ENCODE results near the gene MANEAL.

Gene MANEAL

DNA sequence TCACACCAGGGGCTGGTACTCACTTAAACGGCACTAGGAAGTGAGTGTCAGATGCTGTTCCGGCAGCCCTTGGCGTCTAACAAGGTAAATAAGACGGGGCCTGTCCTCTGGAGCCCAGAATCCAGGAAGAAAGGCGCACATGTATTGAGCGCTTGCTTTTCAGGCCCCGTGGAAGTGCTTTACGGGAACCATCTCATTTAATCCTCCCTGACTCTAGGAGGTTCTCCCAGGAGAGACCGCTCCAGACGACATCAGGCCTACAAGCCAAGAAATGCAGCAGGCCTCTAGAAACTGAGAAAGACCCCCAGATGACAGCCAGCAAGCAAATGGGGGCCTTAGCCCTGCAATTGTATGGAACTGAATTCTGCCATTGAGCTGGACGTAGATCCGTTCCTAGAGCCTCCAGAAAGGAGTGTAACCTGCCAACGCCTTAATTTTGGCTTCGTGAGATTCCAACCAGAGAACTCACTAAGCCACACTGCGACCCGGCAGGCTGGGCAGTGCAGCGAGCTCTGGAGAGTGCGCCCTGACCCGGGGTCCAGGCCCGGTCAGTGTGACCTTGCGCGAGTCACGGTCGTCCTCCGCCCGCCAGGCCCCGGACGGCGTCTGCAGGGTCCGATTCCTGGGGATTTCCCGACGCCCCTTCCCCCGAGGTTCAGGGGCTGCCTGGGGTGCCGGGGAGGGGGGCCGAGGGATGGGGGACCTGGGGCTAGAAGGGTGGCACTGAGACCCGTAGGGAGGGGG is 532 bp upstream of the MANEAL start:
- no peak for DNase-seq (ENCODE audit: low read depth)

DNA sequence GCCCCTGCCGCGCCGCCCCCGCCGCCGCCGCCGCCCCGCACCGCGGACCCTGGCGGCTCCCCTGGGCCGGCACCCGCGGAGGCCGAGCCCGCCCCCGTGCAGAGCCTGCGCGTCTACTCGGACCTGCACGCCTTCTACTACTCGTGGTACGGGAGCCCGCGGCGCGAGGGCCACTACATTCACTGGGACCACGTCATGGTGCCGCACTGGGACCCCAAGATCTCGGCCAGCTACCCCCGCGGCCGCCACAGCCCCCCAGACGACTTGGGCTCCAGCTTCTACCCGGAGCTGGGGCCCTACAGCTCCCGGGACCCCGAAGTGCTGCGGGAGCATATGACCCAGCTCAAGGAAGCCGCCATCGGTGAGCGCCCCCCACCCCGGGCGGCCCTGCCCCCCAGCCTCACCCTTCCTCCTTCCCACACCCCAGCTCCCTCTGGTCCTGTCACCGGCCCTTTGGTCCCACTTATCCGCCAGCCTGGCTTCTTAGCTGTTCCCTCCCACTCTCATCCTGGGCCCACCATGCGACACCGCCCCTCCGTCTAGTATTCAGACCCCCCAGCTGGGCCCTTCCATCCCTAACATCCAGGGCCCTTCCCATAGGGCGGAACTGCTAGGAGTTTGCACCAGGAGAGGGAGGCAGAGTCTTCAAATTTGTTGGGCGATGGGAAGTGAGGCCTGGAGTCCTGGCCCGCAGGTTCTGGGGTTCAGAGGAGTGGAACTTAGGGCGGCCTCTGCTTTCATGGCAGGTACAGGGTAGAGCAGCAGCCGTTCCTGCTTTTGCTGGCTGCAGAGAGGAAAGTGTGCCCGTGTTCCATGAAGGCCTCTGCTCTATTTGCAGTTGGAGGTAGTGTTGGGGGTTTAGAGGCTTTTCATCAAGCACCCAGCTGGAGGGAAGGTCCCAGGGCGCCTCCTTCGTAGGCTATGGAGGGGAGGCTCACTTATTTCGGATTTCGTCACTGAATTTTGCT is 1.0 kb downstream of the MANEAL start:
- DNase-seq (ENCODE audit: low read depth): no peak

DNA sequence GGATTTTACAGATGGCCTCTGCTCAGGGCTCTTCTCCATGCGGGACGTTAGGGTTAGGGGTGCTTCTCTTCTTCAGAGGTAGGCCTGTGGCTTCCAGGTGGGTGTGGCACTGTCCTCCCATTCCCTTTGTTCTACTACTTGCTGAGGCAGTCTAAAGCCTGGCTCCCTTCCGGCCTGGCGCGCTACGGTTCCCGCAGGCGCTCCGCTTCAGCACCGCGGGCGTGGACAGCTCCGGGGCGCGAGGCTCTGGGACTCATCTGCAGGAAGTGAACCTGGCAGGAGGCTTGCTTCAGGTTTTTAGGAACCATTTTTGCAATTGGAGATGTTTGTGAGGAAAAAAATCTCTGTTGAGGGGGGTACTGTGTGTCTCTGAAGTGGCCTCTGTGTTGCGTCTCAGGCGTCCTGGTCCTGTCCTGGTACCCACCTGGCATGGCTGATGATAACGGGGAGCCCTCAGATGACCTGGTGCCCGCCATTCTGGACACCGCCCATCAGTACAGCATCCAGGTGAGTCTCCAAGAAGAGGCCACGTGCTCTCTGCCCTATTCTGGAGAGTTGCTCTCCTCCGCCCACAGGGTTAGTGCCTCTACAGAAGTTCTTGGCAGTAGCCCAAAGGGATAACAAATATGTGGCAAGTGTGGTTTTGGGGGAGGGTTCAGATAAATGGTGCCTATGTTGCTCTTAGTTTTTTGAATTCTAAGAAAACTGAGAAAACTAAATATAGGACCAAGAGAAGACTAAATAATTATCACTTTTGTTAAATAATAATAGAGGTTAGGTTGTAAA is 1.9 kb downstream of the MANEAL start:
- DNase-seq (ENCODE audit: low read depth): peak; percentile 20

DNA sequence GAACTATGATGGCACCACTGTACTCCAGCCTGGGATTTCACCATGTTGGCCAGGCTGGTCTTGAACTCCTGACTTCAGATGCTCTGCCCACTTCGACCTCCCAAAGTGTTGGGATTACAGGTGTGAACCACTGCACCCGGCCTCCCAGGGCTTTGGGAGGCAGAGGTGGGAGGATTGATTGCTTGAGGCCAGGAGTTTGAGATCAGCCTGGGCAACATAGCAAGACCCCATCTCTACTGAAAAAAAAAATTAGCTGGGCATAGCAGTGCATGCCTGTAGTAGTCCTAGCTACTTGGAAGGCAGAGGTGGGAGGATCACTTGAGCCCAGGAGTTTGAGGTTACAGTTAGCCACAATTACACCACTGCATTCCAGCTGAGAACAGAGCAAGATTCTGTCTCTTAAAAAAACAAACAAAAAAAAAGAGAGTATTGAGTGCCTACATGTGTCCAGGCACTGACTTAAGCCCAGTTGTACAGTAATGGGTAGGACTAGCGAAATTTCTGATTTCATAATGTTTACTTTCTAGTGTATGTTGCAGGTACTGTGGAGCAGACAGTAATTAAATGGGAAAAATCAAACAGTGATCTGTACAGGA is 4.2 kb downstream of the MANEAL start:
- DNase-seq (ENCODE audit: low read depth): no peak

DNA sequence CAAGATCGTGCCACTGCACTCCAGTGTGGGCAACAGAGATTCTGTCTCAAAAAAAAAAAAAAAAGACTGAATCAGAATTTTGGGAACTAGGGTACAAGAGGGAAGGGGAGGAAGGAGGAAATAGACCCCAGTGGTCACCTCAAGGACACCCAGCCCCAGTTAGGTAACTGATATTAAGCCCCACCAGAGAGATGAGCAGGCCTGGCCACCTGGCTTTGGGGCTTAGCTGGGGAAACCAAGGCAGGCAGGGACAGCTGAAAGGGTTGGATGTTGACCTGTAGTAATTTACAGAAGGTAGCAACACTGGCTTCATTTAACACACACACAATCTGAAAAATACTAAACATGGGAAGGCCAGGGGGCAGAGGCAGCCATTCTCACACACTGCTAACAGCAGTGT is 8.8 kb downstream of the MANEAL start:
- no peak for DNase-seq (ENCODE audit: low read depth)

DNA sequence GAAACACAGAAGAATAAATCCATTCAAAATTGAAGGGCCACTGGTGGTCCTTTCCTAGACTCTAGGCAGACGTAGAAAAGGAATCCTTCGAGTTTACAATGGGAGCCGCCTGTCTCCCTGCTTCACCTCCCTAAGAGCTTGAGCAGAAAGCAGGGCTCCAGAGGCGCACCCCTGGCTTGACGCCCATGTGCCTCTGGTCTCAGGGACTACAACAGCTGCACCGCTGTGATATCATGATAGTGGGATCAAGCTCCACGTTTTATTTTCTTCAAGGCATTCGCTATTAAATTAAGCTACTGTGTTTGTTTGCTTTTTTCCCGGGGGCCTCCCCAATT is 13.5 kb downstream of the MANEAL start:
- DNase-seq (ENCODE audit: low read depth): no peak

DNA sequence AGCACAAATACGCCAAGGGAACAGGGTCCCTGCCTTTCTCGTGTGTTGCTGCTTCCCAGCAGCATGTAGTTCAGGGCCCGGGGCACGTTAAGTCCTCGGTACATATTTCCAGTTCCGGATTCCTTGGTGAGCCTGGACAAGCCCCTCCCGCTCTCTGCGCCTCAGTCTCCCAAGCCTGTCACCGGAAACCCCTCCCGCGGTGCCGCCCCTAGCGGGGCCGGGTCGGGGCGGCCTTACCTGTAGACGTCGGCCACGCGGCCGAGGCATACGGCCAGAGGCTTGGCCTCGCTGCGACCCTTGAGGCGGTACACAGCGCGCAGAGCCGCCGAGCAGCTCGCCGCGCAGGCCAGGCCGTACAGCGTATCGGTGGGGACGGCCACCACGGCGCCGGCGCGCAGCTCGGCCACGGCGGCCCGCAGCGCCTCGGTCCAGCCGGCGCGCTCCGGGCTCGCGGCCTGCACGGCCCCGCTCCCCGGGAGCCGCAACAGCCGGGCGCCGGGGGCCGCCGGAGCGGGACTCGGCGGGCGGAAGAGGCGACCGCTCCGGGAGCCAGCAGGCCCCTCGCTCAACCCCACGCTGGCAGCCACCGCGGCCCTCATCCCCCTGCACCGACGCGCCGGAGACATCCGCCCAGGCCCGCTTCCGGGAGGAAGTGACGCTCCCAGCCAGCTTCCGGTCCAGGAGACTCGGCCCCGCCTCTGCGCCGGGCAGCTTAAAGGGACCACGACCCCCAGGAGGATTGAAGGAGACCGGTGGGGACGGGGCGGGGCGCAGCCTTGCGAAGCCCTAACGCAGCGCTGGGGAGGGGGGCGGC is 14.1 kb downstream of the MANEAL start, which contains the start of the genes C1orf122 and YRDC:
Gene C1orf122 (plus strand): TSS at position 236 of the 814 bp plus-strand sequence. CDS start 615 bp downstream, outside the sequence.
Gene YRDC (minus strand): TSS at position 654 of the 814 bp plus-strand sequence. CDS start 28 bp downstream, at position 626.
- peak; percentile 87 for DNase-seq (ENCODE audit: low read depth)

DNA sequence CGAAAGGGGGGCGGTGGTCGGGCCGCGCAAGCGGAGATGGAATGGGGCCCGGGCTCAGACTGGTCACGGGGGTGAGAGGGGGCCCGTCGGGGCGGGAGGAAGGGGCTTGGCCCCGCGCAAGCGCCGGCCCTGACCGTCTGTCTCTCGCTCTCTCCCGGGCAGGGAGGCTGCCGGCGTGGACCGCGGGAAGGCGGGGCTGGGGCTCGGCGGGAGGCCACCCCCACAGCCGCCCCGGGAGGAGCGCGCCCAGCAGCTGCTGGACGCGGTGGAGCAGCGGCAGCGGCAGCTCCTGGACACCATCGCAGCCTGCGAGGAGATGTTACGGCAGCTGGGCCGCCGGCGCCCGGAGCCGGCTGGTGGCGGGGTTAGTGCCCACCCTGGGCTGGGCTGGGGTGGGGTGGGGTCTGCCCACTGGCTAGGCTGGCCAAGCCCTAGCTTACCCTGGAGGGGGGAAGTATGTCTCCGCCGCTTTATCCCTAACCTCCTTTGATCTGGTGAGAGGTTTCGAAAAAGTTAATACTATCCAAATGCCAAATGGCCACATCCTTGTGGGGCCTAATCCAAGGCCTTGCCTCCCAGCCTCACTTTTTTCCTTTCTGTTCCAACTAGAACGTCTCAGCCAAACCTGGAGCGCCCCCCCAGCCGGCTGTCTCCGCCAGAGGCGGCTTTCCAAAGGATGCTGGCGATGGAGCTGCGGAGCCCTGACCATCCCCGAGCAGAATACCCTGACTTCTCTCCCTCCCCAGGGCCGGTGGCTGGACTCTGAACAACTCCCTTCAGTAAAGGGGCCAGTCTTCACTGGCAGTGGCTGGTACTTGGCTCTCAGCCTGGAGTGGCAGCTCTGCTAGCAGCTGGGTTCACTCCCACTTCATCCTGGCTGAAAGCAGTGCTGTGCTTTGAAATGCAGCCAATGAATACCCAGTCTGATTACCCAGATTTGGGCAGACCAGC is 15.0 kb downstream of the MANEAL start:
- no peak for DNase-seq (ENCODE audit: low read depth)

DNA sequence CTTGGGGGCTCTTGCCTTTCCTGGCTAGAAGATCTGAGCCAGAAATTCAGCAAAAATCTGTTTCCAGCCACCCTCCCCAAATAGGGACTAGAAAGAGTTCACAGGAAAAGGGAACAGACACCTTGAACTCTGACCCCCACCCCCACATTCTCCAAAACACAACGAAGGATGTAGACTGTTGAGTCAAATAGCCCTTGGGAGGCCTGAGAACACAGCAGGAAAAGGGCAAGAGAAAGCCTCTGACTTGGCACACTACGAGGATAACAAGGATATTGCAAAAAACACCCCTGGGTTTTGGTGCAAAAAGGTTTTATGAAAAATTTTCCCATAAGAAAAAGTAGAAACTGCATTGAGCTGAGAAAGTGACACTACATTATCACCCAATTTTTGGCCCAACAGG is 16.3 kb downstream of the MANEAL start:
- DNase-seq (ENCODE audit: low read depth): no peak

DNA sequence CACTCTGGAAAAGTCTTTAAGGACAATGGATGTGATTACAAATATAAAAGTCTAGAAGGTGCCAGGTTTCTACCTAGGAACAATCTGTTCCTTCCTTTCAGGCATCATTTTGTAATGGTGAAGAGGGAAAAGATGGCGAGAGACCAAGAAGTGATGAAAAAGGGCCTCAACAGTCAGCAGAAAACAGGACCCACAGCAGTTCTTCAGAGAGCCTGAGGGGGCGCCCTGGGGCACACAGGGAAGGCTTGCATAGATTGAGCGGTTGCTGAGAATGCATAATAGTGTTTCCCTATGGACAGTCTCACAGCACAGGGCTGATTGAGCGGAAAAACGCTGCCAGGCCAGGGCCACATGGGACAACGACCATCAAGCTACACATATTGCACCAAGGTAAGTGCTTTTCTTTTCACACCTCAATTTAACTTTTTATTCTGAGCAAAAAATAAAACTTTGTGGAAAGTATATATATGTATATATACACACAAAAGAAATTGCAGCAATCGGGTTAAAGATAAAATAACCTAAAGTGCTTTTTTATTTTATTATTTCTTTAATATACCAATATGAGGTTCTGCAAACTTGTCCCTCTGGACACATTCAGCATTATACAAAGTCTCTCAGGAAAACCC is 17.5 kb downstream of the MANEAL start:
- DNase-seq (ENCODE audit: low read depth): peak; percentile 35

DNA sequence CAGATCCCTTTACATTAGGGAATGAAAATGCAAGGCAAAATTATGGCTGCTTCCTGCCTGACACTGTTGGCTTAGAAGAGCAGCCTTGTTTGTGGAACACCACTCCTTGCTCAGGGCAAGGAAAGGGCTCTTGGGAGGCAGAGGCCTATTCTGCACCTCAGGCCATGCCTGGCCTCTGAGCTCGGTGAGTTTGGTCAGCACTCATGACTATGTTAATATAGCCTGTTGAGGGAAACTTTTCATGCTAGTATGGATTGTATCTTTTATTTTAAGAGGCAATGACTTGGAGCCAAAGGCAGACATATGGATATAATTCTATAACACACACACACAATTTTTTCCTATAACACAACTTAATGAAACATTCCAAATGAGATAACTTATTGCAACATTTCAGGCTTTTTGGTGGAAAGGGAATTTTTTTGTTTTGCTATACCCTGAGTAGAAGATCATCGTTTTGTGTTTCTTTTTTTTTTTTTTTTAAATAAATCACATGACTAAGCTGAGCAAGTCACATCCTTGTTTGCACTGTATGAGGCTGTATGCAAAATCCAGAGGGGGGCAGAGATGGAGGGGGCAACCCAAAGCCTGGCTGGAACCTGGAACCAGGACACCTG is 20.0 kb downstream of the MANEAL start:
- no peak for DNase-seq (ENCODE audit: low read depth)

DNA sequence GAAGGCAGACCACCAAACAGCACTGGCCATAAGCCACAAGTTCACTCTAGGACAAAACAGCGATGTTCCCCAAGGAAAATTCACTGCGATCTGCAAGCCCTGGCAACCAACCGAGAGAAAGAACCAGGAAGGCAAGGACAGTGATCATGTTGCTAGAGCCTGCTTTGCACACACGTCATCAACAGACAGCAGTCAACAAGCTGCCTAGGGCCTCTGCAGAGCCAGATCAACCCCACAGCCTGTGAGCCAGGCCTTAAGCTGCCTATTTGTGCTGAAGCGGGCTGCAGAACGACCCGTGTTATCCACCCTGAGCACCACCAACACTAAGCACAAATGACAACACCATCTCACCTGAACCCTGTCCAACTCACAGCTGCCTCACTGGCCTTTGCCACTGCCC is 20.6 kb downstream of the MANEAL start:
- no peak for DNase-seq (ENCODE audit: low read depth)

DNA sequence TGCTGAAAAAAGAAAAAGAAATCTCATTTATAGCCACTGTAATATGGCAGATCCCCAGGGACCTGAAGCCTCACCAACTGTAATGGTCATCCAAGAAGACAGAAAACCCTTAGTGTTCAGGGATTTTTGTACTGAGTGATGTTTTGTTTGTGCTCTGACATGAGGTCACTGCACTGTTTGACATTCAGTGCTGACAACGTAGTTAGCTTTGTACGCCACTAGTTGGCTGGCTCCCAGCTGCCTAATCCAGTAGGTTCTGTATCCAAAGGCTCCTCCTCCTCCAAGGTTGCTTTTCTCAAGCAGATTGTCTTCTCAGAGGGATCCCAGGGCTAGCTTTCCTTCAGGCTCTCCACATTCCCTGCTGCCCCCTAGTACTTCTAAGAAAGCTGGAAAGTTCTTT is 23.8 kb downstream of the MANEAL start:
- DNase-seq (ENCODE audit: low read depth): no peak

DNA sequence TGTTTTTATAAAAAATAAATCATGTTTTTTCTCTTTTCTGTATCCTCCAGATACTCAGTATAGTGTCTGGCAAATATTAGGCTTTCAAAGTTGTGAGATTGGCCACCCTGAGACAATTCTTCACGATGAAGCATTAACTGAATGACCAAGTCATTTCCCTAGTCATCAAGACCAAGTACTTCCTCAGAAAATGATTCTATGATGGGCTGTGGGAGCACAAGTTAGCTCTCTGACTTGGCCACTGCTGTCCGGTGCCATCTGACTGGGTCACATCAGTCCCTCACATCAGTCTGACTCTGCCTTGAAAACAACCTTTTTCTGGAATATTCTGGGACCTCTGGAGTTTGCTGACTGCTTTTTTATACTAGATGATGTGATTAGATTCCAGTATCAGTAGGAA is 27.8 kb downstream of the MANEAL start:
- no peak for DNase-seq (ENCODE audit: low read depth)

DNA sequence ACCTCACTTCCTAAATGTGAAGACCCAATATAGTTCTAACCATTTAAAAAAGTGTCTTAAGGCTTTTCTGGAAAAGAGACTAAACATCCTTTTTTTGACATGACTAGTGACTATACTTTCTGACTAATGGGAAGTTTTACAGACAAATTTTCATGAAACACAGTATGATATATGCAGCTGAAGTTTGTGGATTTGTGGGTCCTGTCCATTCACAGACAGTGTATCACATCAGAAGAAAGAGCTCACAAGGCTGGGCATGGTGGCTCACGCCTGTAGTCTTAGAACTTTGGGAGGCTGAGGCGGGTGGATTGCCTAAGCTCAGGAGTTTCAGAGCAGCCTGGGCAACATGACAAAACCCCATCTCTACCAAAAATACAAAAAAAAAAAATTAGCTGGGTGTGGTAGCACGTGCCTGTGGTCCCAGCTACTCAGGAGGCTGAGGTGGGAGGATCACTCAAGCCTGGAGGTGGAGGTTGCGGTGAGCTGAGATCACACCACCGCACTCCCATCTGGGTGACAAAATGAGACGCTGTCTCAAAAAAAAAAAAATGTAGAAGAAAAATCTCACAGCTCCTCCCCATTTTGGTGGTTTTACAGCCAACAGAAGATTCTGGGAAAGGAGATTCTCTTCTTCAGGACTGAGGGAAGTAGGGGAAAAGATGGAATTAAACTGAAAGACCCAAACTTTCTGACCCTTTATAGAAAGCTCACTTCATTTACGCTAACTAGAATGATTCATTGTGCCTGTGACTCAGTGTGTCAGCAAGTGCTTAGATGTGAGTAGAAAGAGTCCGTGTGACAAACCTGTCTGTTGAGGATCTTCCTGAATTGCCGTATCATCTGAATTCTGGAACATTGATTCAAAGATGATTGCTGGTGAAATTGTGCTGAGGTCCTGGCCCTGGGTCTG is 29.5 kb downstream of the MANEAL start:
- no peak for DNase-seq (ENCODE audit: low read depth)

DNA sequence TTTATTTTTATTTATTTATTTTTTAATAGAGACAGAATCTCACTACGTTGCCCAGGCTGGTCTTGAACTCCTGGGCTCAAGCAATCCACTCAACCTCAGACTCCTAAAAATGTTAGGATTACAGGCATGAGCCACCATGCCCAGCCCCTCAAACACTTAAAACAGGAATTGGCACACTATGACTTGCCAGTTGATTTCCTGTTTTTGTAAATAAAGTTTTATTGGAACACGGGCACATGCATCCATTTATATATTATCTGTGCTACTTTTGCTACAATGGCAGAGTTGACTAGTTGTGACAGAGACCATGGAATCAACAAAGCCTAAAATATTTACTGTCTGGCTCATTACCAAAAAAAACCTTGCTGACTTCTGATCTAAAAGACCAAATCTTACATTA is 30.4 kb downstream of the MANEAL start:
- DNase-seq (ENCODE audit: low read depth): no peak

DNA sequence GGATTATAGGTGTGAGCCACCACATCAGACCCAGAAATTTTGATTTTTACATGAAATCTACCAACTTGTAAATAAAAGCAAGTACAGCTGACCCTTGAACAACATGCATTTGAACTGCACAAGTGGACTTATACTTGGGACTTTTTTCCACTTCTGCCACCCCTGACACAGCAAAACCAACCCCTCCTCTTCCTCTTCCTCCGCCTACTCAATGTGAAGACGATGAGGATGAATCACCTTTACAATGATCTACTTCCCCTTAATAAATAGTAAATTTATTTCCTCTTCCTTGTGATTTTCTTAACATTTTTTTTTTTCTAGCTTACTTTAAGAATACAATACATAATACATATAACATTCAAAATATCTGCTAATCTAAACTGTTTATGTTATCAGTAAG is 31.9 kb downstream of the MANEAL start:
- no peak for DNase-seq (ENCODE audit: low read depth)
